Neural progenitor cell (in vitro differentiated cells): Measurements from ENCODE around the gene PSD4.

Experiments
- CTCF ChIP-seq: fragments of 200-600 bp; sonication (generic); IDR thresholded peaks from 2 replicates; pipeline ENCODE4 v1.5.1; 2017; ENCODE audit warnings: antibody characterized with exemption, mild to moderate bottlenecking
- EZH2 ChIP-seq: fragments of 200-600 bp; sonication (generic); IDR thresholded peaks from 2 replicates; pipeline ENCODE4 v1.6.1; 2017; ENCODE audit warnings: antibody characterized with exemption, mild to moderate bottlenecking, moderate library complexity
- EZH2phosphoT487 ChIP-seq: fragments of 200-600 bp; sonication (generic); IDR thresholded peaks from 2 replicates; pipeline ENCODE4 v1.6.1; 2017; ENCODE audit warnings: antibody characterized with exemption

DNA sequence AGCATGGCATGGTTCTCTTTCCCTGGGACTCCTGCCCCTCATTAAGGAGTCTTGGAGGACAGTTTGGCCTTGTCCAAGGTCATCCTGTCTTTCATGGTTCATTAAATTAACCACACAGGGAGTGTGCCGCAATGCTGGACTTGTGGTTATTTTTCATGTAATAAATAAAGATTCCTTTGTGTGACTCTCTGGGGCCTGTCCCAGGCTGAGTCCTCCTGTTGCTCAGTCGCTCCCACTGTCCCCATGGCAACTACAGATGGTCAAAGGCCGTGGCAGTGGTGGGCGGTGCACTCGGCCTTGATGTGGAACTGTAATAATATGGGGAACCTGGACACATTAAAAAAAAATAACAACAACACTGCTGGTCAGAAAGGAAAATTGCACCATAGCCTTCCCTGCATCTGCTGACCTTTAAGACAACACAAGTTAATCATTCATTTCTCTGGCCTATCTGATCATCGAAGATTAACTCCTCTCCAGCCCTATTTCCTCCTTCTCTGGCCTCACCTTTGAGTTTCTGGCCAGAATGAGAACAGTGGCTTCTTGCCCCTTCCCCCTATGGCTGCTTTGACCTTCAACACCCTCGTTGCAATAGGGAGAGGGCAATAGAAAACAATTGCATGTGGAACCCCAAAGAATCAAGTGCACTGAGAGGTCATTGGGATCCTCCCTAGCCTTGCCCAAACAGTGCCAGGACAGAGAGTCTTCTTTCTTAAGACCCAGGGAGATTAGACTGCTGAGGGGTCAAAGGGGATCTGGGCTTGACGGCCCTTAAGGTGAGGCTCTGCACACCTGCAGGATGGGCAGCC lies 44.7 kb downstream of the PSD4 start:
- TF ChIP-seq CTCF (no peak), EZH2 (no peak), EZH2phosphoT487 (no peak)
